Measurements from ENCODE around the gene DOCK9. TPM values are rescaled to one million over a fixed set of nuclear protein-coding genes. Genes with fewer than 3 reads are reported as not detected.

The DOCK9 gene
- total RNA-seq, 1 donor from 2014 or later = 21.0 TPM

GRCh38 chr13:98923641-98924397 is 54.0 kb downstream of the DOCK9 start:
- Mint-ChIP-seq H3K4me1 (peaks cover 27% of the 10 kb centered on the region), H3K4me3 (no peak overlapping the region), H3K27me3 (ENCODE audit: low read depth) (no peaks in the 10 kb centered on the region), H3K9me3 (peaks cover 6% of the 10 kb centered on the region), H3K27ac (no peak overlapping the region), H3K36me3 (no peaks in the 10 kb centered on the region)
- DNase-seq (ENCODE audit: low spot score in 2 of 2, unreplicated experiment in 2 of 2) = no peak
- TF ChIP-seq, protein P1, sequence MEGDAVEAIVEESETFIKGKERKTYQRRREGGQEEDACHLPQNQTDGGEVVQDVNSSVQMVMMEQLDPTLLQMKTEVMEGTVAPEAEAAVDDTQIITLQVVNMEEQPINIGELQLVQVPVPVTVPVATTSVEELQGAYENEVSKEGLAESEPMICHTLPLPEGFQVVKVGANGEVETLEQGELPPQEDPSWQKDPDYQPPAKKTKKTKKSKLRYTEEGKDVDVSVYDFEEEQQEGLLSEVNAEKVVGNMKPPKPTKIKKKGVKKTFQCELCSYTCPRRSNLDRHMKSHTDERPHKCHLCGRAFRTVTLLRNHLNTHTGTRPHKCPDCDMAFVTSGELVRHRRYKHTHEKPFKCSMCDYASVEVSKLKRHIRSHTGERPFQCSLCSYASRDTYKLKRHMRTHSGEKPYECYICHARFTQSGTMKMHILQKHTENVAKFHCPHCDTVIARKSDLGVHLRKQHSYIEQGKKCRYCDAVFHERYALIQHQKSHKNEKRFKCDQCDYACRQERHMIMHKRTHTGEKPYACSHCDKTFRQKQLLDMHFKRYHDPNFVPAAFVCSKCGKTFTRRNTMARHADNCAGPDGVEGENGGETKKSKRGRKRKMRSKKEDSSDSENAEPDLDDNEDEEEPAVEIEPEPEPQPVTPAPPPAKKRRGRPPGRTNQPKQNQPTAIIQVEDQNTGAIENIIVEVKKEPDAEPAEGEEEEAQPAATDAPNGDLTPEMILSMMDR (IDR thresholded peaks at IDR 0.05; ENCODE audit: unreplicated experiment) = no peak

DNA sequence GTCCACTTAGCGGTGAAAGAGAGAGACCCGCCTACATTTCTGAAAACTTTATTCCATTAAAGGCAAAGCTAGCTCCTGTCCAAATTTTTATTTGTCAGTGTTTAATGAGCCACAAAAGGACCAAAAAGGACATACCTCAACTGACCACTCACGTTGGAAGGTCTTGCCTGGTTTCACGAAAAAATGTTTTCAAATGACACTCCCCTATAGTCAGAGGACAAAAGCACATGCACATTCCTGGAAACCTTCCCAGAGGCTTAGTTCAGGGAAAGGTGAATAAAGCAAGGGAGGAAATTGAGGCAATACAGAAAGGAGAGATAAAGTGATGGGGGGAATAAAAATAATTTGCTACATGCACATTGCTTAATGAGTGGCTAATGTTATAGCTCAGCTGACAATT is 55.6 kb downstream of the DOCK9 start:
- Mint-ChIP-seq H3K4me3 (no peak overlapping the region), H3K9me3 (no peaks in the 10 kb centered on the region), H3K4me1 (peaks cover 21% of the 10 kb centered on the region), H3K36me3 (peaks cover 3% of the 10 kb centered on the region), H3K27ac (no peak overlapping the region), H3K27me3 (ENCODE audit: low read depth) (no peaks in the 10 kb centered on the region)
- DNase-seq (ENCODE audit: low spot score in 2 of 2, unreplicated experiment in 2 of 2) = no peak
- TF ChIP-seq, protein P1 (IDR thresholded peaks at IDR 0.05; ENCODE audit: unreplicated experiment) = no peak

DNA sequence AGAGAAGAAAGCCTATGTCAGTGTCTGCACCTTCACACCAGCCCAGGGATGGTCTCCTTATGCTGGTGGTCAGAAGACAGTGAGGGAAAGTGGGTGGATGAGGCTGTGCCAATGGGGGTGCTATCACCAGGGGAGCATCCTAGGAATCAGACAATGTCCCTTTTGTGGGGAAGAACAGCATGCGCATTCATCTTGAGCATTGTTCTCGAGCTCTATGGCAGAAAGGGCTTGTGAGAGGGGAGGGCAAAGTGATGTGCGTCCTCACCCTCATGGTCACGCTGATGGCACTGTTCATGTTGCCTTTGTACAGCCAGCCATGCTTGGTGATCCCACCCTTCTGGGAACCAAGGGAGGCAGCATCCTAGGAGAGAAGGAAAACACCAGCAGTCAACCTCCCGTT is 56.1 kb downstream of the DOCK9 start:
- H3K36me3 Mint-ChIP-seq = peaks cover 3% of the 10 kb centered on the region
- TF ChIP-seq, protein P1 (IDR thresholded peaks at IDR 0.05; ENCODE audit: unreplicated experiment) = no peak
- H3K4me3 Mint-ChIP-seq = no peak overlapping the region
- H3K27ac Mint-ChIP-seq = no peak overlapping the region
- no peaks in the 10 kb centered on the region for H3K27me3 Mint-ChIP-seq (ENCODE audit: low read depth)
- DNase-seq (ENCODE audit: low spot score in 2 of 2, unreplicated experiment in 2 of 2) = no peak
- peaks cover 20% of the 10 kb centered on the region for H3K4me1 Mint-ChIP-seq
- no peaks in the 10 kb centered on the region for H3K9me3 Mint-ChIP-seq

- no peak for DNase-seq (ENCODE audit: low spot score in 2 of 2, unreplicated experiment in 2 of 2)
- no peaks in the 10 kb centered on the region for H3K27me3 Mint-ChIP-seq (ENCODE audit: low read depth)
- TF ChIP-seq, protein P1 (IDR thresholded peaks at IDR 0.05; ENCODE audit: unreplicated experiment) = no peak
- H3K4me1 Mint-ChIP-seq = peaks cover 13% of the 10 kb centered on the region
- no peaks in the 10 kb centered on the region for H3K9me3 Mint-ChIP-seq
- H3K4me3 Mint-ChIP-seq = no peak overlapping the region
- no peak overlapping the region for H3K27ac Mint-ChIP-seq
- peaks cover 3% of the 10 kb centered on the region for H3K36me3 Mint-ChIP-seq
Measured at GRCh38 chr13:98921015-98921580, 56.8 kb downstream of the DOCK9 start.

DNA sequence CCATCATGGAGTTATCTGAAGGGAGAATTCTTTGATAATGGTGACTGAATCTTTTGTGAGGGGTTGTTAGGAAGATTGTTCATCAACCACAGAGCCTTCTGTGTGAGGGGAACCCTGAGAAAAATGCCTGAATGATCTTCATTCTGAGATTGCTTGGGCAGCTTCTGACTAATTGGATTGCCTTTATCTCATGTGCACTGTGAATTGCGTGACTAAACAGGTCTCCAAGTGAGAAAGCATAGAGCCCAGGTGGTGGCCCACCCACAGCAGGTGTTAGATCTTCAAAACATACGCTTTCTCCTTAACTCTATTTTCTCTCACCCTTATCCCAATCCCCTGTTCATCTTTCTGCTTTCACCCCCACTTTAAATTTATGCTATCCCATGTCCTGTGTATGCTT is 58.3 kb downstream of the DOCK9 start:
- no peak for DNase-seq (ENCODE audit: low spot score in 2 of 2, unreplicated experiment in 2 of 2)
- Mint-ChIP-seq H3K4me3 (no peak overlapping the region), H3K27me3 (ENCODE audit: low read depth) (no peaks in the 10 kb centered on the region), H3K27ac (no peak overlapping the region), H3K4me1 (peaks cover 6% of the 10 kb centered on the region), H3K9me3 (no peaks in the 10 kb centered on the region), H3K36me3 (peaks cover 3% of the 10 kb centered on the region)
- TF ChIP-seq, protein P1 (IDR thresholded peaks at IDR 0.05; ENCODE audit: unreplicated experiment) = no peak

All from mesothelial cell of epicardium (in vitro differentiated cells).